GM23248 (cell line): ENCODE measurements around the gene NT5M. TPM values are rescaled to one million over a fixed set of nuclear protein-coding genes. Genes with fewer than 3 reads are reported as not detected.

Experiments used
- DNase-seq: peaks from one replicate; pipeline ENCODE4 v3.0.0-alpha.2; 2015
- H2AFZ ChIP-seq: fragments of 200-600 bp; sonication (generic); 2 replicates; pipeline ENCODE4 v1.6.1; 2016; ENCODE audit warnings: antibody characterized with exemption
- H3F3A ChIP-seq: fragments of 200-600 bp; sonication (generic); 2 replicates; pipeline ENCODE4 v1.6.1; 2016; ENCODE audit warnings: mild to moderate bottlenecking, antibody characterized with exemption, mixed run types; ENCODE audit not compliant: insufficient read depth
- H3K27ac ChIP-seq: fragments of 200-600 bp; sonication (generic); 2 replicates; pipeline ENCODE4 v1.5.1; 2016; ENCODE audit warnings: mild to moderate bottlenecking
- H3K27me3 ChIP-seq: fragments of 200-600 bp; sonication (generic); replicated peaks from 2 replicates; pipeline ENCODE4 v1.6.1; 2016; ENCODE audit warnings: mild to moderate bottlenecking; ENCODE audit not compliant: insufficient read depth
- H3K36me3 ChIP-seq: fragments of 200-600 bp; sonication (generic); 2 replicates; pipeline ENCODE4 v1.6.1; 2016; ENCODE audit warnings: low read depth, mild to moderate bottlenecking
- H3K4me1 ChIP-seq: fragments of 200-600 bp; sonication (generic); 2 replicates; pipeline ENCODE4 v1.6.1; 2016; ENCODE audit warnings: mild to moderate bottlenecking; ENCODE audit not compliant: insufficient read depth
- H3K4me2 ChIP-seq: fragments of 200-600 bp; sonication (generic); one replicate; pipeline ENCODE4 v1.6.1; 2016; ENCODE audit warnings: mild to moderate bottlenecking; ENCODE audit not compliant: unreplicated experiment
- H3K4me3 ChIP-seq: fragments of 200-600 bp; sonication (generic); 2 replicates; pipeline ENCODE4 v1.5.1; 2016; ENCODE audit warnings: mild to moderate bottlenecking
- H3K79me2 ChIP-seq: fragments of 200-600 bp; sonication (generic); 2 replicates; pipeline ENCODE4 v1.6.1; 2016; ENCODE audit warnings: mild to moderate bottlenecking; ENCODE audit not compliant: insufficient read depth
- H3K9ac ChIP-seq: fragments of 200-600 bp; sonication (generic); 2 replicates; pipeline ENCODE4 v1.6.1; 2016; ENCODE audit warnings: mild to moderate bottlenecking
- H3K9me2 ChIP-seq: fragments of 200-600 bp; sonication (generic); 2 replicates; pipeline ENCODE4 v1.6.1; 2016; ENCODE audit warnings: mixed run types, mild to moderate bottlenecking, moderate library complexity; ENCODE audit not compliant: insufficient read depth
- H3K9me3 ChIP-seq: fragments of 200-600 bp; sonication (generic); one replicate; pipeline ENCODE4 v1.6.1; 2017; ENCODE audit warnings: low read depth
- H4K20me1 ChIP-seq: fragments of 200-600 bp; sonication (generic); 2 replicates; pipeline ENCODE4 v1.6.0; 2016; ENCODE audit not compliant: insufficient read depth
- EZH2 ChIP-seq: fragments of 200-600 bp; sonication (generic); IDR thresholded peaks from 2 replicates; pipeline ENCODE4 v1.6.1; 2018; ENCODE audit warnings: antibody characterized with exemption, mild to moderate bottlenecking; ENCODE audit not compliant: insufficient read depth, poor library complexity, severe bottlenecking
- EZH2phosphoT487 ChIP-seq: fragments of 200-600 bp; sonication (generic); IDR thresholded peaks from 2 replicates; pipeline ENCODE4 v1.6.1; 2018; ENCODE audit warnings: antibody characterized with exemption, moderate library complexity, mild to moderate bottlenecking, low read depth; ENCODE audit not compliant: insufficient read depth
- WGBS, 2 experiments: methylation state at CpG; one replicate each; pipeline ENCODE4 v1.1.6; 2015 to 2017; ENCODE audit warnings: low lambda C conversion rate in 2 of 2, low coverage in 1 of 2; ENCODE audit errors: missing lambda C conversion rate in 2 of 2; 5-methylcytosine and 5-hydroxymethylcytosine counted together
- in situ Hi-C: fragments of 300-500 bp; cut with MboI; formaldehyde crosslinking; loops from 2 replicates; pipeline ENCODE4 v1.15.0; 2020
- polyA plus RNA-seq: library from polyadenylated mRNA; unstranded; fragments of >200 nt; fragmentation: Nextera tagmentation; extraction: Ambion mirVana; gene quantifications from 2 replicates; pipeline ENCODE4 v1.2.1, GENCODE V29; 2016
- total RNA-seq: library from RNA; depleted of rRNA; stranded (reverse); fragments of >200 nt; shearing (Covaris generic); gene quantifications from 2 replicates; pipeline ENCODE4 v1.2.3, GENCODE V29; 2014

The NT5M gene
- total and polyA plus RNA-seq, 2 experiments from 2014 or later: 3.3 to 5.1 TPM

DNA sequence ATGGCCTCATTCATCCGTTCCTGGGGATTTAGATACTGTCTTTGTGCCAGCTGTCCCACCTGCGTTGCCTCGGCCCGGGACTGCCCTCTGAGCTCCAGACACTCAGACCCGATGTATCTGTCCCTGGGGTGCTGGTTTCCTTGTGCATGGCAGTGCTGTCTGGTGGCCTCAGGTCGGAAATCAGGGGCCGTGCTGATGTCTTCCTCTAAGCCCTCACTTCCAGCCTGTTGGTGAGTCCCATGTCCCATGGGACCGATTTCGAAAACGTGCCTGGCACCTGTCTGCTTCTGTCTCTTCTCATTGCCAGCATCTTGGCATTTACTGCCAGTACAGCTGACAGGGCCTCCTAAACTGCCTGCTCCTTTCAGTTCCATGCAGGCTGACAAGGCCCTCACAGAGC, 22.1 kb downstream of the NT5M start:
- no peak overlapping the region for H3K9ac ChIP-seq
- H3K4me1 ChIP-seq: no peaks in the 10 kb centered on the region
- WGBS, 2 experiments: 87 to 99% methylated on average over 10 of the region's 10 CpGs
- no peaks in the 10 kb centered on the region for H3F3A ChIP-seq
- no peaks in the 10 kb centered on the region for H3K36me3 ChIP-seq
- no peak for DNase-seq
- H3K9me2 ChIP-seq: no peaks in the 10 kb centered on the region
- no peak overlapping the region for H3K27ac ChIP-seq
- no peaks in the 10 kb centered on the region for H4K20me1 ChIP-seq
- H2AFZ ChIP-seq: no peak overlapping the region
- no peak overlapping the region for H3K4me3 ChIP-seq
- H3K9me3 ChIP-seq: no peaks in the 10 kb centered on the region
- no peaks in the 10 kb centered on the region for H3K79me2 ChIP-seq
- TF ChIP-seq EZH2phosphoT487 (no peak), EZH2 (no peak)
- in situ Hi-C loops: no loop called here
- H3K4me2 ChIP-seq: no peak overlapping the region
- H3K27me3 ChIP-seq: no peaks in the 10 kb centered on the region

- Histone ChIP-seq H2AFZ (no peak overlapping the region), H3K27ac (no peak overlapping the region), H3K9me2 (no peaks in the 10 kb centered on the region), H4K20me1 (no peaks in the 10 kb centered on the region), H3F3A (no peaks in the 10 kb centered on the region), H3K4me2 (no peak overlapping the region), H3K4me3 (no peak overlapping the region), H3K4me1 (no peaks in the 10 kb centered on the region), H3K9ac (no peak overlapping the region), H3K36me3 (no peaks in the 10 kb centered on the region), H3K79me2 (no peaks in the 10 kb centered on the region), H3K9me3 (no peaks in the 10 kb centered on the region), H3K27me3 (no peaks in the 10 kb centered on the region)
- TF ChIP-seq EZH2phosphoT487 (no peak), EZH2 (no peak)
- WGBS, 2 experiments: 84 to 86% methylated on average over 9 of the region's 9 CpGs
- in situ Hi-C loops: no loop called here
- DNase-seq: no peak
Observed at GRCh38 chr17:17325816-17326215, 22.6 kb downstream of the NT5M start.

DNA sequence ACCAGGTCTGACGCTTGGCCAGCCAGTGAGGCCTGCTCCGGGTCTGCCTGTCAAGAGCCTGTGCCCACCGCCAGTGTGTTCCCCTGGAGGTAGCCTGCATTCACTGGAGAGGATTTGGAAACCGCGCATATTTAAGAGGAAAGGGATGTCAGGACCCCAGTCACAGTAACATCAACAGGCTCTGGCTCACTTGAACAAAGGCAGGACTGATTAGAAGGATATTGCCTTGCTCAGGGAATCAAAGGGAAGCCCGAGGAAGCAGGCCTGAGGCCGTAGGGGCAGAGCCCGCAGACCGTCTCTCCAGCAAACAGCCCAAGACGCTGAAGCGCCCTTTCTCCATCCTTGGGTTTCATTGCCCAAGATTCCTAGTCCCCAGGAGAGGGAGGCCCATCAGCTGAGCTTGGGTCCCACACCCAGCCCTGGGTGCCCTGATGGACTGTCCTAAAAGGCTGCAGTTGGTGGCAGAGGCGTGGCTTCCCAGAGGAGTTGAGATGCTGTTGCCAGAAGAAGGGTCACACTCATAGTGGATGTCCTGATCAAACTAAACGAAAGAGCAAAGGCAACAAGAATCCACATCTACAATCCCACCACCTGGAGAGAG, 23.2 kb downstream of the NT5M start:
- no peaks in the 10 kb centered on the region for H3K36me3 ChIP-seq
- no peak for DNase-seq
- no peak overlapping the region for H3K4me2 ChIP-seq
- H3F3A ChIP-seq: no peaks in the 10 kb centered on the region
- no peaks in the 10 kb centered on the region for H3K4me1 ChIP-seq
- TF ChIP-seq EZH2phosphoT487 (no peak), EZH2 (no peak)
- H3K27me3 ChIP-seq: no peaks in the 10 kb centered on the region
- no peak overlapping the region for H3K27ac ChIP-seq
- H3K4me3 ChIP-seq: no peak overlapping the region
- no peaks in the 10 kb centered on the region for H3K9me2 ChIP-seq
- H2AFZ ChIP-seq: no peak overlapping the region
- H3K9me3 ChIP-seq: no peaks in the 10 kb centered on the region
- in situ Hi-C loops: no loop called here
- no peaks in the 10 kb centered on the region for H4K20me1 ChIP-seq
- WGBS, 2 experiments: 90 to 93% methylated on average over 12 to 13 of the region's 13 CpGs
- H3K9ac ChIP-seq: no peak overlapping the region
- H3K79me2 ChIP-seq: no peaks in the 10 kb centered on the region

DNA sequence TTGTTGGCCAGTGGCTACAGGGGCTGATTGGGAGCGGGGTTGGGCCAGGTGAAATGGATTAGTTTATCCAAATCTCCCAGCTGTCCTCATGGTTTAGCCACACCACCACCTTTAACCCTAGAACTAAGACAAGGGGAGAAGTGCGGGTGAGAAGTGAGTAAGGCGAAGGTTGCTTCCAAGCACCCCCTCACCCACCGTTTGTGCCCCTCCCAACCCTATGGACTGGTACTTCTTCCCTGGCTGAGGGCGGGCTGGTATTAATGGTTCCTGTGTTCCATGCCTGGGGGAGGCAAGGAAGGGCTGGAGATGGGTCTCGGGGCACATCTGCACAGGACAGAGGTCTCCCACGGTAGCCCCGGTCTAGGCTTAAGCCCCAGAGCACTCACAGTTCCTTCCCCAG, 25.1 kb downstream of the NT5M start:
- Histone ChIP-seq H3K79me2 (no peaks in the 10 kb centered on the region), H3F3A (no peaks in the 10 kb centered on the region), H2AFZ (no peak overlapping the region), H3K4me2 (no peak overlapping the region), H3K36me3 (no peaks in the 10 kb centered on the region), H3K27me3 (no peaks in the 10 kb centered on the region), H3K9me2 (no peaks in the 10 kb centered on the region), H3K27ac (no peak overlapping the region), H3K9me3 (no peaks in the 10 kb centered on the region), H3K4me1 (no peaks in the 10 kb centered on the region), H3K4me3 (no peak overlapping the region), H4K20me1 (no peaks in the 10 kb centered on the region), H3K9ac (no peak overlapping the region)
- DNase-seq: no peak
- WGBS, 2 experiments: 89 to 90% methylated on average over 8 of the region's 8 CpGs
- in situ Hi-C loops: no loop called here
- no peak for TF ChIP-seq EZH2
- no peak for TF ChIP-seq EZH2phosphoT487

DNA sequence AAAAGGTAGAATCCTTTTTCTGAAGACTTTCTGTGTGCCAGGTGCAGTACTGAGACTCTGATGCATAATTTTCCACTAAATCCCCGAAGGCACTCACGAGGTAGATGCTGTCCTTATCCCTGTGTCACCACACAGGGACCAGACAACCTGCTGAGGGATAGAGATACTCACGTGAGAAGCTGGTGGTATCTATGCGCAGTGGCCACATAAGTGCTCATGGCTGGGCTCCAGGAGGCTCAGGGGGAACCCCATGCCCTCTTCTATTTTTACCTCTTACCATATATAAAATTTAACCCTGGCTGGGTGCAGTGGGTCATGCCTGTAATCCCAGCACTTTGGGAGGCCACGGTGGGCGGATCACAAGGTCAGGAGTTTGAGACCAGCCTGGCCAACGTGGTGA, 38.3 kb downstream of the NT5M start:
- Histone ChIP-seq H3K27ac (no peak overlapping the region), H3K4me2 (no peak overlapping the region), H3K27me3 (no peaks in the 10 kb centered on the region), H3K4me1 (no peaks in the 10 kb centered on the region), H3F3A (no peaks in the 10 kb centered on the region), H3K36me3 (no peaks in the 10 kb centered on the region), H4K20me1 (no peaks in the 10 kb centered on the region), H3K9ac (no peak overlapping the region), H3K4me3 (no peak overlapping the region), H2AFZ (no peak overlapping the region), H3K9me3 (no peaks in the 10 kb centered on the region), H3K9me2 (no peaks in the 10 kb centered on the region), H3K79me2 (no peaks in the 10 kb centered on the region)
- in situ Hi-C loops: no loop called here
- TF ChIP-seq EZH2phosphoT487 (no peak), EZH2 (no peak)
- no peak for DNase-seq
- 90 to 93% methylated on average over 7 of the region's 7 CpGs for WGBS, 2 experiments
